Stimulated activated CD4-positive, alpha-beta T cell treated with anti-CD3 and anti-CD28 coated beads, TNF-alpha, amount 100 ng/mL, for 24 hours (primary cell): Measurements from ENCODE around the gene BCL7A.
A peak's percentile ranks its signal among the peaks of the same experiment; 100 is the strongest.
"Not testable (repeated sequence)": the region's sequence is repeated elsewhere in the genome, so short reads cannot be mapped to it uniquely, and the experiment has no call there.

Source experiments
- DNase-seq, 3 experiments: peaks; one replicate each; pipeline ENCODE4 v3.0.0-alpha.2; 2020; ENCODE audit warnings: low read depth in 3 of 3

Gene BCL7A

GRCh38 chr12:122024132-122024785 is 2.6 kb downstream of the BCL7A start:
- no peak for DNase-seq

DNA sequence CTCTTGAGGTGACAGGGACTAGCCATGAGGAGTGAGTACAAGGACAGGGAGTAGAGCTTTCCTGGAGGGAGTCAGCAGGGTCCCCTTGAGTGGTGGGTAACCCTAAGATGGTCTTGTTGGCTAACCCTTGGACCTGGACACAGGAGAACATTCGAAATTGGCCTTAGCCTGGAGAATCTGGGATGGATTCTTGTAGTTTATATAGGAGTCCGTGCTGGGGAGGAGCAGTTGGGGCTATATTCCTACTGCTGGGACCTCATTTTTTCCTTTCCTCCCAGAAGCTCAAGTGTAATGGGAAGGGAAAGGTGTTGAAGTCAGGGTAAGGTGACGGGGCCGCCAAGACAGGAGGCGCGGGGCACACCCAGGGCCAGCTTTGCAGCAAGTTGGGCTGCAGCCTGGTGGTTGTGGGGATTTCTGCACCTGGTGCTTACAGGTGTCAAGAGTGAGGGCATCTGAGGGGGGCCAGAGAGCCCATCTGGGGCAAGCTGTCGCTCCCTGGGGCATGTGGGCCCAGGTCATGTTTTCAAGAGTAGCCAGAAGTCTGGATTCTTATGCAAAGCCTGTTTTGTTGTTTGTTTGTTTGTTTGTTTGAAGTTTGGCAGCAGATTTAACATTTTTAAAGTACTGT is 5.1 kb downstream of the BCL7A start:
- no peak for DNase-seq

DNA sequence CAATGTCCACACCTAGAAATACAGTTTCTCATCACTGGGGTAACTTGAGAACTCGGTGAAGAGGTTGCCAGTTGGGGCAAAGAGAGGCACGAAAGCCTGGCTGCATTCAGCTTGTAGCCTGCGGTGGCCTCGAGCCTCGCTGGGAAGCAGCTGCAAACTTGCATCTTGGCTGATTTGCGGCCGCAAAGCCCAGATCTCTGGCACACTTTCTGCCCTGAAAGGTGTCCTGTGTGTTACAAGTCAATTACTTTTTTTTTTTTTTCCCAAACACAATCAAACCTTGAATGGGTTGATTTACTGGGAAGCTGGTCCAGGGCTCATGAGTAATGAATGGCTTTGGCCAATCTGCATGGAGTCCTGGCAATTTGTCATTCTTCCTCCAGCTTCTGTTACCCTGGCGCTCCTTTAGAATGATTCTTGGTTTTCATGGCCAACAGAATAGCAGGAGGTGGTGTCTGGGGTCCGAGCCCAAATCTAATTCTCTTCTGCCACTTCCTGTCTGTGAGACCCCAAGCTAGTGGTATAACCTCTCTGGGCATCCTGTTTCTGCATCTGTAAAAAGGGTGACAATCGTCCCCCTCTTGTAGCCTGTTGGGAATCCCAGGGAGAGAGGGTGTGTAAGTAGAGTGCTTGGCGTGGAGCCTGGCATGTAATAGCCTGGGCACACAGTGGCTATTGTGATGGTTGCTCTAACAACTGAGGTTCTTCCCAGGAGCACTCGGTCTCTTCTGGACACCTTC is 6.7 kb downstream of the BCL7A start:
- no peak for DNase-seq

DNA sequence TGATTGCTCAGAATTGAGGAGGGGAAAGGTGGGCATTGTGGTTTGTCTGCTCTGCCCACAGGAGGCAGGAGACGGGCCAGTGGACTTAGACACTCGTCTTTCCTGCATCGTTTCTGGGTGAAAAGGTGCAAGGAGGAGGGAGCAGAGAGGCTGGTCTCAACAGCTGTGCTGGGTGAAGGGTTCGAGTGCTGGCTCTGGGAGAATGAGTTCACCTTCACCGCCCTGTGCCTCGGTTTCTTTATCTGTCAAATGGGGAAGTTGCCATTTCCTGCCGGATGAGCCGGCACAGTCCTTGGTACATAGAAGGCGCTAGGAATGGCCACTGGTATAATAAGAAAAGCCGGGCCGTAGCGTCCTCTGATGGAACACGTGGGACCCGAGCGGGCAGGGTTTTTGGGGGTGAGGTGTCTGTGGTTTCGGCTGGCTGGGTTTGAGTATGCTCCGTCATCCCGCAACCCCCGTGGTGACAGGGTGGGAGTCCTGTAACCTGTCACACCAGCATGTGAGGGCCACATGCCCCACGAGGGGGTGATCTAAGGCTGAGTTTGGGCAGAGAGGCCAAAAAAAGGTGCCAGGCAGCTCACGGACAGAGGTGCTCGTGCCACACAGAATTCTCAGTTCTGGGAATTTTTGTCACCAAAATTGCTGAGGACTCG is 7.3 kb downstream of the BCL7A start:
- DNase-seq = peak in 1 of 3 experiments; percentile 21

- no peak for DNase-seq
Measured at GRCh38 chr12:122029620-122030423, 8.1 kb downstream of the BCL7A start.

DNA sequence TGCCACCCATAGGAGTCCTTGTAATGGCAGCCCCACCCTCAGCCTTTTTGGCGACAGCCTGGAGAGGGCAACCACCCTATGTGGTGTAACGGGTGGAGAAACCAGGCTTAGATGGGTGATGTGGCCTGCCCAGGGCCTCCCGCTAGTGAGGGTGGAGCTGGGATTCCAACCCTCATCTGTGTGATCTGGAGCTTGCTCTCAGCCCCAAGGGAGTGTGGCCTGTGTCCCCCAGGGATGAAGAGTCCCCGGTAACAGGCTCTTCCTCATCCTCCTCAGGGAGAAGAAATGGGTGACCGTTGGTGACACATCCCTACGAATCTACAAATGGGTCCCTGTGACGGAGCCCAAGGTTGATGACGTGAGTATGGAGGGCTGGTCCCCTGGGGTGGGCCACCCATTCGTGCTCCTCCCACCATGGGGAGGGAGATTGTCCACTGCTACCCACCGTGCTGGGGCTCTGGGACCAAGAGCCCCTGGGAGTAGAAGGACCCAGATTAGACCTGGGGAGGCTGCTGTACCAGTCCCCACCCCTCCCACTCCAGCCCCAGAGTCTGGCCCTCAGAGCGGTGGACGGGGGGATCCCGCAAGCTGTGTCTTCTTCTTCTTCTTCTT is 8.8 kb downstream of the BCL7A start:
- DNase-seq = no peak

DNA sequence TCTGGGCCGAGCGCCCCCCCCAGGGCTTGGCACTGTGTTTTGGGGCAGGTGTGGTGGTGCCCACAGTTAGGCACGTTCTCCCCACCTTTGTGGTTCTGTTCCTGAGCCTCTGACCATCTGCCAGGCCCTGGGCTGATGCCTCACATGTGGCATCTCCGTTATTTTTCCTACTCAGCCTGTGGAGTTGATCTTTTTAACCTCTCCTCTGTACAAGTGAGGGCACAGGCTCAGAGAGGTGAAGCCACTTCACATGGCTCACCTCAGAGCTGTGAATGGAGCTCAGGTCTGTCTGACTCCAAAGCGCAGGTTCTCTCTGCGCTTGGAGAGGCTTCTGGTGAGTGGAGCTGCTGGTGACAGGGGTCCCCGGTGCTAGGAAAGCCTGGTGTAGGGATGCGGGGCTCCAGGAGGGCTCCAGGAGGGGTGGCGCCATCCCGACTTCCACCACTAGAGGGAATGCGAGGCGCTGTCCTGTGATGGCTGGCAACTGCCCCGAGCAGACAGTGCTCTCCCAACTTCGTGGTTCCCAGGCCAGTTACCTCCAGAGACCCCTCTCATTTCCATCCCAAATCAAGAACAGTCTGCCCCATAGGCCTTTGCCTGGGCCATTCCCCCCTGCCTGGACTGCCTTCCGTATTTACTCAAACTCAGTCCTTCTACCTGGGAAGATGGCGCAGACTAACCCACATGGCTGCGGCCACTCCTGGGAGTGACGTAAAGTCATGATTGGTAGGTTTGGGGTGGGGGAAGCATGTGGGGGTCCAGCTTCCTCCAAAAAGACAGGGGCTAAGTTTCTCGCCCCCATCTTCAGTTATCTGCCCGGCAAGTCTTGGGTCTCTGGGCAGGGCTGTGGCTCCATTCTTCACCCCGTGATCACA is 9.9 kb downstream of the BCL7A start:
- peak in 1 of 3 experiments; percentile 62 for DNase-seq

DNA sequence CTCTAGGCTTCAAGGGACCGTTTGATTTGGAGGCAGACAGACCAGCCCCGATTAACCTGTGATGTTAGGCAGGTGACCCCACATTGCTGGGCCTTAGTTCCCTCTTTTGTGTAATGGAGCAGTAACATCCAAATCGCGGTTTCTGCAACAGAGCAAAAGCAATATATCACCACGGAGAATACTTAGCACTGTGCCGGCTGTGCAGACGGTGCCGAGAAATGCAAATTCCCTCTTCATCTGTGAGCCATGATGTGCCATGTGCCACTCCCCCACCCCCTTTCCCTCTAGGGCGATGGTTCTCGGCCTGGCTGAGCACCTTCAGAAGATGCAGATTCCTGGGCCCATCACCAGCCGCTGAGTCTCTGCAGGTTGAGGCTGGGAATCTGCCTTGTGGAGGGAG is 10.9 kb downstream of the BCL7A start:
- DNase-seq = no peak

GRCh38 chr12:122035292-122035691 is 13.6 kb downstream of the BCL7A start:
- DNase-seq = no peak

DNA sequence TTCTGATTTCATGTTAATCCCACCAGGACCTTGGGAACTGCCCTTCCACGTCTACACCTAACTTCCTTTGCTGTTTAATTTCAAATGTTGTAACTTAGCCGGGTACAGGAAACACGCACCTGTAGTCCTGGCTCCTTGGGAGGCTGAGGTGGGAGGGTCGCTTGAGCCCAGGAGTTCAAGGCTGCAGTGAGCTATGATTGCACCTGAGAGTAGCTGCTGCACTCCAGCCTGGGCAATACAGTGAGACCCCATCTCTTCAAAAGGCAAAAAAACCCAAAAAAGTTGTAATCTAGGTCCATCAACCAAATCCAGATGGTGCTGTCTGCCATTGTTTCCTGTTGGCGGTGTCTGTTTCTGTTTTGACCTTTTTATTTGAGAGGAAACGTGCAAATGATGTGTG is 14.5 kb downstream of the BCL7A start:
- DNase-seq = no peak

- no peak for DNase-seq
Measured at GRCh38 chr12:122040579-122041386, 19.1 kb downstream of the BCL7A start.

- not testable (repeated sequence) for DNase-seq
Measured at GRCh38 chr12:122041458-122041857, 19.8 kb downstream of the BCL7A start.

GRCh38 chr12:122042910-122043309 is 21.2 kb downstream of the BCL7A start:
- no peak for DNase-seq

DNA sequence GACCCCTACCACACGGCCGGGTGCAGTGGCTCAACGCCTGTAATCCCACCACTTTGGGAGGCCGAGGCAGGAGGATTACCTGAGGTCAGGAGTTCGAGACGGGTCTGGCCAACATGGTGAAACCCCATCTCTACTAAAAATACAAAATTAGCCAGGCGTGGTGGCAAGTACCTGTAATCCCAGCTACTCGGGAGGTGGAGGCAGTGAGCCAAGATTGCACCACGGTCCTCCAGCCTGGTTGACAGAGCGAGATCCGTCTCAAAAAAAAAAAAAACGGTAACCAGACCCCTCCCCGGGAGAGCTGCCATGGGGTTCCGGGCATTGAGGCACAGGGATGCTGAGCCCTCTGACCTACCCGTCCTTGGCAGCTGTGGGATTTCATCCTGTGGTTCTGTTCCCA is 21.8 kb downstream of the BCL7A start:
- no peak for DNase-seq

DNA sequence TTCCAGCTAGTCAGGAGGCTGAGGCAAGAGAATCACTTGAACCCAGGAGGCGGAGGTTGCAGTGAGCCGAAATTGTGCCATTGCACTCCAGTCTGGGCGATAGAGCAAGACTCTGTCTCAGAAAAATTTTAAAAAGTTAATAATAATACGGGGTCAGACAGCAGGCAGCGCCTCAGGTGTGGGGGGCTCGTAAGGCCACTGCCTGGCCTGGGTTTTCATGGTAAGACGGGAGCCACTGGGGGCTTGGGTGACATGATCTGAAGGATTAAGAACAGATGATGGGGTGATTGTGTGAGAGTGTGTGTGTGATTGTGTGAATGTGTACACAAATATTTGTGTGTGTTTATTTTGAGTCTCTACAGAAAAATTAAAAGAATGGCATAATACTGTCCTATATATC is 23.6 kb downstream of the BCL7A start:
- DNase-seq = no peak

GRCh38 chr12:122046145-122046544 is 24.5 kb downstream of the BCL7A start:
- DNase-seq = no peak

DNA sequence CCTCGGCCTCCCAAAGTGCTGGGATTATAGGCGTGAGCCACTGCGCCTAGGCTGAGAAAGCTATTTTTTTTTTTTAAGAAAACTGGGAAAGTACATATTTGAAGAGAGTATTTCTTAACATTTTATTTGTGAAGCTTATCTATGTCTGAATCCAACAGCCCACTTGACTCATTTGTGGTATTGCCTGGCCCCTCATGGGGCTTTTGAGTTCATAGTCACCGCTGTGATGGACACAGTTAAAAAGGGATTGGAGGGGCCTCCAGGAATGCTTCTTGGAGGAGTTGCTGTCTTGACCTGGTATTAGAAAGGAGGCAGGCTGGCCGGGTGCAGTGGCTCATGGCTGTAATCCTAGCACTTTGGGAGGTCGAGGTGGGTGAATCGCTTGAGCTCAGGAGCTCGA is 26.5 kb downstream of the BCL7A start:
- DNase-seq = no peak

GRCh38 chr12:122049827-122050226 is 28.1 kb downstream of the BCL7A start:
- no peak for DNase-seq

- no peak for DNase-seq
Measured at GRCh38 chr12:122050706-122051105, 29.0 kb downstream of the BCL7A start.
